Stomach (tissue), 4 donors: ENCODE measurements around the gene MYO18B.

ENCODE experiments used
- CTCF ChIP-seq, 7 experiments: fragments of 450-650 bp in 4 of 7; fragments of 200-600 bp in 3 of 7; sonication (generic) in 3 of 7; IDR thresholded peaks; one replicate each; pipeline ENCODE4 v1.5.1; 2016 to 2019; ENCODE audit warnings: antibody characterized with exemption in 7 of 7, control low read depth in 2 of 7, mild to moderate bottlenecking in 1 of 7
- POLR2A ChIP-seq, 4 donors: fragments of 450-650 bp; IDR thresholded peaks; one replicate each; pipeline ENCODE4 v1.6.1; 2016; ENCODE audit warnings: antibody characterized with exemption in 4 of 4, control low read depth in 2 of 4, mild to moderate bottlenecking in 1 of 4, moderate library complexity in 1 of 4
- POLR2AphosphoS5 ChIP-seq, 3 donors: sonication (generic); formaldehyde crosslinking; IDR thresholded peaks; one replicate each; pipeline ENCODE4 v1.6.1; 2016; ENCODE audit warnings: antibody characterized with exemption in 3 of 3

GRCh38 chr22:25697978-25698377, 44.0 kb upstream of the MYO18B start:
- TF ChIP-seq POLR2AphosphoS5 (IDR thresholded peaks at IDR 0.05), result no peak
- TF ChIP-seq POLR2A (IDR thresholded peaks at IDR 0.05), result no peak
- no peak for TF ChIP-seq CTCF (IDR thresholded peaks at IDR 0.05)
